ENCODE measurements around the gene TRMT10B.

TRMT10B gene

GRCh38 chr9:37730839-37731238, 22.8 kb upstream of the TRMT10B start:
- no peak overlapping the region for H3K4me3 ChIP-seq (ENCODE audit: low read depth, low read length)
- DNase-seq (ENCODE audit: low read depth), result no peak
- no peak for TF ChIP-seq MYC (IDR thresholded peaks at IDR 0.05; ENCODE audit: low read depth, low read length)
- no peak for TF ChIP-seq POLR2A (IDR thresholded peaks at IDR 0.05; ENCODE audit: extremely low read depth, insufficient read length)
- no peak for TF ChIP-seq MAX (IDR thresholded peaks at IDR 0.05; ENCODE audit: low read depth, low read length)
- TF ChIP-seq, protein P1, sequence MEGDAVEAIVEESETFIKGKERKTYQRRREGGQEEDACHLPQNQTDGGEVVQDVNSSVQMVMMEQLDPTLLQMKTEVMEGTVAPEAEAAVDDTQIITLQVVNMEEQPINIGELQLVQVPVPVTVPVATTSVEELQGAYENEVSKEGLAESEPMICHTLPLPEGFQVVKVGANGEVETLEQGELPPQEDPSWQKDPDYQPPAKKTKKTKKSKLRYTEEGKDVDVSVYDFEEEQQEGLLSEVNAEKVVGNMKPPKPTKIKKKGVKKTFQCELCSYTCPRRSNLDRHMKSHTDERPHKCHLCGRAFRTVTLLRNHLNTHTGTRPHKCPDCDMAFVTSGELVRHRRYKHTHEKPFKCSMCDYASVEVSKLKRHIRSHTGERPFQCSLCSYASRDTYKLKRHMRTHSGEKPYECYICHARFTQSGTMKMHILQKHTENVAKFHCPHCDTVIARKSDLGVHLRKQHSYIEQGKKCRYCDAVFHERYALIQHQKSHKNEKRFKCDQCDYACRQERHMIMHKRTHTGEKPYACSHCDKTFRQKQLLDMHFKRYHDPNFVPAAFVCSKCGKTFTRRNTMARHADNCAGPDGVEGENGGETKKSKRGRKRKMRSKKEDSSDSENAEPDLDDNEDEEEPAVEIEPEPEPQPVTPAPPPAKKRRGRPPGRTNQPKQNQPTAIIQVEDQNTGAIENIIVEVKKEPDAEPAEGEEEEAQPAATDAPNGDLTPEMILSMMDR (IDR thresholded peaks at IDR 0.05; ENCODE audit: low read depth, low read length), result no peak

GRCh38 chr9:37732086-37732741, 21.4 kb upstream of the TRMT10B start:
- no peak for DNase-seq (ENCODE audit: low read depth)
- TF ChIP-seq, protein P1 (IDR thresholded peaks at IDR 0.05; ENCODE audit: low read depth, low read length), result no peak
- TF ChIP-seq MAX (IDR thresholded peaks at IDR 0.05; ENCODE audit: low read depth, low read length) (no peak), POLR2A (IDR thresholded peaks at IDR 0.05; ENCODE audit: extremely low read depth, insufficient read length) (no peak), MYC (IDR thresholded peaks at IDR 0.05; ENCODE audit: low read depth, low read length) (no peak)
- no peak overlapping the region for H3K4me3 ChIP-seq (ENCODE audit: low read depth, low read length)

DNA sequence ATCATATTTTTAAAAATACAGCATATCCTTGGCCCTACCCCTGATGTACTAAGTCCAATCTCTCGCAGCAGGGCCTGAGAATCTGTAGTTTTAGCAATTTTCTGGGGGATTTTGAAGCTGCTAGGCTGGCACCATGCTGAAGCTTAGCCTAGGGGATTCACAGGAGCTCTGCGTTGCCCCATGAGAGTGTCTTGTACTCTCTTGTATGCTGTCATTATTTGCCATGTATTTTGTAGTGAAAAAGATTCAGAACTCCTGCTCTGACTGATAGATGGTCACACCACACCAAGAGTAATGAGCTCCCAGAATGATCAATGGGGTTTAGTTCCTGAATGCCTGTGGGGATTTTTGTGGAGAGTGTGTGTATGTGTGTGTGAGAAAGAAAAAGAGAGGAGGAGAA, 20.7 kb upstream of the TRMT10B start:
- no peak for DNase-seq (ENCODE audit: low read depth)
- TF ChIP-seq MAX (IDR thresholded peaks at IDR 0.05; ENCODE audit: low read depth, low read length) (no peak), POLR2A (IDR thresholded peaks at IDR 0.05; ENCODE audit: extremely low read depth, insufficient read length) (no peak), MYC (IDR thresholded peaks at IDR 0.05; ENCODE audit: low read depth, low read length) (no peak)
- TF ChIP-seq, protein P1 (IDR thresholded peaks at IDR 0.05; ENCODE audit: low read depth, low read length), result no peak
- H3K4me3 ChIP-seq (ENCODE audit: low read depth, low read length), result no peak overlapping the region

DNA sequence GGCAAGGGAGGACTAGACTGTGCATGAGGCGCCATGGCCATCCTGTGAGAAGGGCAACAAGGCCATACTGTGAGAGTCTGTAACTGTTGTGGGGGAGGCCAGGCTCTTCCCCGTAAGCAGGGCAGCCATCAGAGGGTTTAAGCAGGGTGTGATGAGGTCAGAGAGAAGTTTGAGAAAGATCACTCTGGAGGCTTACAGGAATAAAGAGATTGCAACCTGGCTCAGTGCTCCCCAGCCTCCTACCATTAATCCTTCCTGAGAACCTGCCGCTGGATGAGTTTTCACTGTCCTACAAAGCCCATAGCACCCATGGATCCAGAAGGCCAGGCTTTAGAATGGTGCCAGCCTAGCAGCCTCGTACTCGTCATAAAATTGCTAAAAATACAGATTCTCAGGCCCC, 14.4 kb upstream of the TRMT10B start:
- no peak for DNase-seq (ENCODE audit: low read depth)
- H3K4me3 ChIP-seq (ENCODE audit: low read depth, low read length), result no peak overlapping the region
- no peak for TF ChIP-seq POLR2A (IDR thresholded peaks at IDR 0.05; ENCODE audit: extremely low read depth, insufficient read length)
- no peak for TF ChIP-seq MAX (IDR thresholded peaks at IDR 0.05; ENCODE audit: low read depth, low read length)
- no peak for TF ChIP-seq MYC (IDR thresholded peaks at IDR 0.05; ENCODE audit: low read depth, low read length)
- TF ChIP-seq, protein P1 (IDR thresholded peaks at IDR 0.05; ENCODE audit: low read depth, low read length), result no peak

- DNase-seq (ENCODE audit: low read depth), result no peak
- no peak overlapping the region for H3K4me3 ChIP-seq (ENCODE audit: low read depth, low read length)
- no peak for TF ChIP-seq MYC (IDR thresholded peaks at IDR 0.05; ENCODE audit: low read depth, low read length)
- TF ChIP-seq, protein P1 (IDR thresholded peaks at IDR 0.05; ENCODE audit: low read depth, low read length), result no peak
- no peak for TF ChIP-seq POLR2A (IDR thresholded peaks at IDR 0.05; ENCODE audit: extremely low read depth, insufficient read length)
- no peak for TF ChIP-seq MAX (IDR thresholded peaks at IDR 0.05; ENCODE audit: low read depth, low read length)
Measured at GRCh38 chr9:37740128-37740527, 13.5 kb upstream of the TRMT10B start.

Measured in NB4 (cell line).